Calu3 (cell line): ENCODE results near the gene GORAB. TPM values are rescaled to one million over a fixed set of nuclear protein-coding genes. Genes with fewer than 3 reads are reported as not detected.

ENCODE experiments used
- BruUV-seq: library from RNA; stranded (reverse); fragments of 400-500 nt; replicated peaks from 2 replicates; lab custom pipeline; 2021; lab: Mats Ljungman, UMichigan
- CTCF ChIA-PET: fragments of 300-600 bp; sonication (Branson Sonifier 250); formaldehyde crosslinking; loops from one replicate; lab custom pipeline; 2022; ENCODE audit warnings: antibody characterized with exemption; lab: Charles Lee
- DNase-seq: peaks from one replicate; pipeline ENCODE4 v3.0.0; 2022
- H3K27ac Mint-ChIP-seq: one replicate; pipeline ENCODE4 v1.8.0; 2022; ENCODE audit warnings: mixed read lengths; ENCODE audit not compliant: unreplicated experiment
- H3K27me3 Mint-ChIP-seq: one replicate; pipeline ENCODE4 v1.8.0; 2022; ENCODE audit warnings: mixed read lengths; ENCODE audit not compliant: unreplicated experiment
- H3K36me3 Mint-ChIP-seq: one replicate; pipeline ENCODE4 v1.8.0; 2022; ENCODE audit warnings: mild to moderate bottlenecking, moderate library complexity, mixed read lengths; ENCODE audit not compliant: insufficient read depth, unreplicated experiment
- H3K4me1 Mint-ChIP-seq: one replicate; pipeline ENCODE4 v1.8.0; 2022; ENCODE audit warnings: mild to moderate bottlenecking, low read depth, mixed read lengths; ENCODE audit not compliant: unreplicated experiment
- H3K4me3 Mint-ChIP-seq: one replicate; pipeline ENCODE4 v1.8.0; 2022; ENCODE audit warnings: mild to moderate bottlenecking, low read depth, moderate library complexity, mixed read lengths; ENCODE audit not compliant: unreplicated experiment
- H3K9me3 Mint-ChIP-seq: one replicate; pipeline ENCODE4 v1.8.0; 2022; ENCODE audit warnings: low read depth, mixed read lengths; ENCODE audit not compliant: unreplicated experiment
- intact Hi-C: fragments of 100-400 bp; cut with micrococcal nuclease; formaldehyde crosslinking; loops from one replicate; pipeline ENCODE4 v1.10.0; 2022; ENCODE audit not compliant: unreplicated experiment
- total RNA-seq: library from RNA; stranded (reverse); gene quantifications from 2 replicates; pipeline ENCODE4 v1.2.3, GENCODE V29; 2022
- TF ChIP-seq, protein P1 (sequence below): fragments of 200-600 bp; IDR thresholded peaks from one replicate; pipeline ENCODE4 v1.8.0; 2022; ENCODE audit warnings: antibody characterized with exemption; ENCODE audit not compliant: unreplicated experiment

GORAB gene
- total RNA-seq, 1 experiment from 2014 or later = 20.5 TPM

DNA sequence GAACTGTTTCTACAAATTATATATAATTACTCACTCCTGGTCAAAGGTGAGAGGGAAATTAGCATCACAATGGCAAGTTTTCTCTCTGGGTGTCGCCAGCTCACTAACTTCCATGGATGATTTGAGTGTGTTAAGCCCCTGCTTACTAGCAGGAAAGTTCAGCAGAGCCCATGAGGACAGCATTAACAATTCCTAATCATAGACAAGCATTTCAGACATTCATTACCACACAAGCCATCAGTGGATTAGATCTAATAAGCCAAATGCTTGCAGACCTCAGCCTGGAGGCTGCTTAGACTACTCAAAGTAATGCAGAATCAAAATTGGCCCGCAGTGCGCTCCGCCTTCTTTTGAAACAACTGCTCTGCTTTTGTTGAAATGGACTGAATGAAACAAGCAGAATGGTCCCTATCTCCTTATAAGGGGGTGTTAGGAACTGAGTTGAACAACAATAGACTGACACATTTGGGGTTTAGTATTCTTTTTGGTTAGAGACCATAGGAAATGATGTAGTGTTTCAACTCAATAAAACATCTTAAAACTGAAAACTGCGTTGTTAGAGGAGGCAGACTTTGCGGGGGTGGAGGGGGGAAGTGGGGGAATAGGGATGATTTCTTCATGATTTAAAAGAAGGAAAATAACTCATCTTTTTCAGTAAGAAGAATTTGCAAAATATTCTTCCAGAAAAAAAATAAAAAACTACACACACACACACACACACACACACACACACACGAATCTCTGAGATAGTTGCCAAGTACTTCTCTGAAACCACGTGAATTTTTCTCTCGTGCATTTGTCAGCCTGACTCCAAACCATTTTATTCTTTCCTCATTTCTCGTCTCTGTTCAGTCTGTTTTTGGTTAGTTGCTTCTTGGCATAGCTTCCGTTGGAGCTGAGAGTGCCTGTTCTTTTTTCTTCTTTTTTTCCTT, 54.6 kb downstream of the GORAB start:
- no peak for DNase-seq
- Mint-ChIP-seq H3K27ac (no peak overlapping the region), H3K4me3 (no peak overlapping the region), H3K36me3 (no peaks in the 10 kb centered on the region), H3K4me1 (no peaks in the 10 kb centered on the region), H3K9me3 (no peaks in the 10 kb centered on the region), H3K27me3 (no peaks in the 10 kb centered on the region)
- CTCF ChIA-PET = no interaction called here
- no TSS peak for BruUV-seq
- intact Hi-C loops = no loop called here
- TF ChIP-seq, protein P1, sequence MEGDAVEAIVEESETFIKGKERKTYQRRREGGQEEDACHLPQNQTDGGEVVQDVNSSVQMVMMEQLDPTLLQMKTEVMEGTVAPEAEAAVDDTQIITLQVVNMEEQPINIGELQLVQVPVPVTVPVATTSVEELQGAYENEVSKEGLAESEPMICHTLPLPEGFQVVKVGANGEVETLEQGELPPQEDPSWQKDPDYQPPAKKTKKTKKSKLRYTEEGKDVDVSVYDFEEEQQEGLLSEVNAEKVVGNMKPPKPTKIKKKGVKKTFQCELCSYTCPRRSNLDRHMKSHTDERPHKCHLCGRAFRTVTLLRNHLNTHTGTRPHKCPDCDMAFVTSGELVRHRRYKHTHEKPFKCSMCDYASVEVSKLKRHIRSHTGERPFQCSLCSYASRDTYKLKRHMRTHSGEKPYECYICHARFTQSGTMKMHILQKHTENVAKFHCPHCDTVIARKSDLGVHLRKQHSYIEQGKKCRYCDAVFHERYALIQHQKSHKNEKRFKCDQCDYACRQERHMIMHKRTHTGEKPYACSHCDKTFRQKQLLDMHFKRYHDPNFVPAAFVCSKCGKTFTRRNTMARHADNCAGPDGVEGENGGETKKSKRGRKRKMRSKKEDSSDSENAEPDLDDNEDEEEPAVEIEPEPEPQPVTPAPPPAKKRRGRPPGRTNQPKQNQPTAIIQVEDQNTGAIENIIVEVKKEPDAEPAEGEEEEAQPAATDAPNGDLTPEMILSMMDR = no peak

DNA sequence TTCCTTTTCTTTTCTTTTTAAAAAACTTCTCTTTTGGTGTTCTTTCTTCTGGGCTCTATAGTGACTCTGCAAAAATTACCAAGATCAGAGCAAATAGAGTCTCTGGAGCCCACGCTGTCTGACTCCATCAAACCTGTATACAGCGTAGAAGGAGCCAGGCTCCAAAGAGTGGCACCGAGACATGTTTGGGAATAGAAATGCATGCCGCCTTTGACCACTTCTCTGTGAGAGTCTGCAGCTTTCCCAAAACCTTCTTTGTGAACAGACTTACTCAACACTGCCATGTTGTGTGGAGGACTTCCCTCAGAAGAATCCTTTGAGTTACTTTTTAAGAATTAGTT, 55.3 kb downstream of the GORAB start:
- H3K4me1 Mint-ChIP-seq = no peaks in the 10 kb centered on the region
- intact Hi-C loops = no loop called here
- no peaks in the 10 kb centered on the region for H3K9me3 Mint-ChIP-seq
- CTCF ChIA-PET = no interaction called here
- H3K27ac Mint-ChIP-seq = no peak overlapping the region
- no peaks in the 10 kb centered on the region for H3K27me3 Mint-ChIP-seq
- no peak overlapping the region for H3K4me3 Mint-ChIP-seq
- TF ChIP-seq, protein P1 = no peak
- no peaks in the 10 kb centered on the region for H3K36me3 Mint-ChIP-seq
- DNase-seq = no peak
- BruUV-seq = no TSS peak

DNA sequence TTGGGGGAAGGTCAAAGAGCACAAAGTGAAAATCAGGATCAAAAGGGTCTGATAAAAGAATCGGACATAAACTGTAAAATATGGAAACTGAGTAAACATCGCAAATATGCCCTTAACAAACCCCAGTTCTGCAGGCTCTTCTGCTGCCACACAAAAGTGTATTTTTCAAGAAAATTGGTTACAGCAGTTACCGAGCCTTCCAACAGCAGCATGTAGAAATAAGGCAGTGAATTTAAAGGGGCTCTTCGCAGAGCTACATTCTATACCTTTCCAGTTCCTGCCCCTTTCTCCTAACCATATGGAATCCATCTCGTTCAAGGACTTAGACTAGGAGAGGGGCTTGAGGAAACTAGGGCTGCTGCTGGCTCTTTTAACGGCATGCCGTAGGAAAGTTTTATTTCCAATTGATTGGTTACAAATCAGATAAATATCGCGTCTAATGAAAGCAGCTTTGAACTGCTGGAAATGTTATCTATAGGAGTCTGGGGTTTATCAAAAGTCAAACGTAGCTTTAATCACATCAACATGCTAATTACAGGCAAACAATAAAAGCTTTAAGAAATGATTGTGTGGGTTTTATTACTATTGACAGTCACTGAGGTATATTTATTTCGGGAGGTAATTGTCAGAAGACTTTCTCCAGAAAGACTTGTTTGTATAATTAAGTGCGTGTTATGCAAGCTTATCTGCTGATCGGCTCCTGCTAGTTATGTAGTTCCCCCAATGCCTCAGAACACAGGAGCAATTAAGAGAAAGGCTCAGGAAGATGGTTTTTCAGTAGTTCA, 59.1 kb downstream of the GORAB start:
- CTCF ChIA-PET = interaction anchor here (0.6 kb wide), 1 partner anchor 427 kb away, joined by 6 read pairs; no protein-coding TSS in a partner anchor
- TF ChIP-seq, protein P1 = no peak

DNA sequence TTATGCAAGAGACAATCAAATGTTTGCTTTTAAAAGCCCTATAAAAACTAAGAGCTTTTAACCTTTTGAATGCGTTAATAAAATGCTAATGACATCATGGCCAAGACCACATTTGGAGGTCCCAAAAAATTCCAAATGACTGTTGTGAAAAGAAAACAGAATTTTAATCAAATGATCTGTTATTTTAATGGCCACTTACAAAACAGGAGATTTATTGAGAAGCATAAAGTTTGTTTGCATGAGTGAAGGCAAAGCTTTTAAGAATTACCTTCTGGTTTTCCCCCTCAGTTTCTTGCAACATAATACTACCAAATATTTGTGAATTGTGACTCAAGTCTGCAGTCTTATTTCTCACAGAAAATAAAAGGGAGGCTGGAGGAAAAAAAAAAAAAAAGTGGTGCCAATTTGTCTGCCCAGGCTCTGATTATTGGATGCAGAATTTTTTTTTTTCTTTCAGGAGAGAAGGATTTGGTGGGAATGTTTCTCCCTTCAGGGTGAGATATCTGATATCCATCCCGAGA, 60.7 kb downstream of the GORAB start:
- Mint-ChIP-seq H3K4me3 (no peak overlapping the region), H3K36me3 (no peaks in the 10 kb centered on the region), H3K27ac (no peak overlapping the region), H3K4me1 (peaks cover 5% of the 10 kb centered on the region), H3K27me3 (no peaks in the 10 kb centered on the region), H3K9me3 (no peaks in the 10 kb centered on the region)
- TF ChIP-seq, protein P1 = no peak
- intact Hi-C loops = no loop called here
- BruUV-seq = no TSS peak
- CTCF ChIA-PET = no interaction called here
- DNase-seq = no peak

More for the DNA sequence above, 59.1 kb downstream of the GORAB start:
- H3K27ac Mint-ChIP-seq = no peak overlapping the region
- H3K4me1 Mint-ChIP-seq = no peaks in the 10 kb centered on the region
- H3K4me3 Mint-ChIP-seq = no peak overlapping the region
- no peaks in the 10 kb centered on the region for H3K27me3 Mint-ChIP-seq
- BruUV-seq = no TSS peak
- intact Hi-C loops = no loop called here
- no peaks in the 10 kb centered on the region for H3K9me3 Mint-ChIP-seq
- no peaks in the 10 kb centered on the region for H3K36me3 Mint-ChIP-seq
- DNase-seq = no peak
